Endothelial cell of umbilical vein (primary cell): ENCODE results near the gene TGIF1. TPM values are rescaled to one million over a fixed set of nuclear protein-coding genes. Genes with fewer than 3 reads are reported as not detected.
A peak's percentile ranks its signal among the peaks of the same experiment; 100 is the strongest.

Experiments used
- BruUV-seq: library from RNA; stranded (reverse); fragments of 400-500 nt; replicated peaks from 2 replicates; lab custom pipeline; 2021; lab: Mats Ljungman, UMichigan
- CTCF ChIA-PET: fragments of 300-600, 350-600 bp; sonication (Branson Sonifier 250); formaldehyde crosslinking; loops from one replicate; lab custom pipeline; 2021; ENCODE audit warnings: antibody characterized with exemption, inconsistent platforms; lab: Charles Lee
- POLR2A ChIA-PET: fragments of 300-600, 350-600 bp; sonication (Branson Sonifier 250); formaldehyde crosslinking; loops from one replicate; lab custom pipeline; 2021; ENCODE audit warnings: antibody characterized with exemption, inconsistent platforms; lab: Charles Lee
- DNase-seq: peaks from one replicate; pipeline ENCODE4 v3.0.0-alpha.2; 2011; ENCODE audit warnings: low read depth, low spot score
- FAIRE-seq: peaks from 2 replicates; lab custom pipeline; 2011; peaks lifted over from hg19 to GRCh38; lab: Jason Lieb, UNC
- H2AFZ ChIP-seq: 2 replicates; pipeline ENCODE4 v1.6.0; 2012; ENCODE audit warnings: low read depth, low read length, control low read depth, inconsistent platforms
- H3K27ac ChIP-seq: 2 replicates; pipeline ENCODE4 v1.5.1; 2011; ENCODE audit warnings: low read depth, mild to moderate bottlenecking, control low read depth, low read length, moderate library complexity; ENCODE audit not compliant: insufficient read depth
- H3K27me3 ChIP-seq, 2 experiments: 2 replicates each; pipeline versions ENCODE4 v1.6.0 to v1.6.1; 2011; ENCODE audit warnings: low read length in 2 of 2, mixed read lengths in 1 of 2; ENCODE audit not compliant: control insufficient read depth in 2 of 2, insufficient read depth in 2 of 2
- H3K36me3 ChIP-seq, 2 experiments: 2 replicates in 1 of 2; 3 replicates in 1 of 2; pipeline ENCODE4 v1.5.1; 2011; ENCODE audit warnings: low read length in 2 of 2, mild to moderate bottlenecking in 1 of 2, moderate library complexity in 1 of 2; ENCODE audit not compliant: control insufficient read depth in 2 of 2, insufficient read depth in 2 of 2; ENCODE audit errors: extremely low read depth in 1 of 2
- H3K4me1 ChIP-seq: 3 replicates; pipeline ENCODE4 v1.5.1; 2011; ENCODE audit warnings: mild to moderate bottlenecking, low read length; ENCODE audit not compliant: control insufficient read depth, insufficient read depth; ENCODE audit errors: extremely low read depth
- H3K4me2 ChIP-seq: 2 replicates; pipeline ENCODE4 v1.6.1; 2011; ENCODE audit warnings: low read length, control low read depth, mixed read lengths; ENCODE audit not compliant: insufficient read depth
- H3K4me3 ChIP-seq, 3 experiments: fragments of 200-600 bp in 1 of 3; sonication (generic), shearing (Covaris generic) in 1 of 3; replicated peaks in 1 of 3; 2 replicates each; pipeline ENCODE4 v1.5.1; 2011 to 2016; ENCODE audit warnings: control low read depth in 3 of 3, low read length in 3 of 3, mild to moderate bottlenecking in 2 of 3, inconsistent platforms in 1 of 3, low read depth in 1 of 3, moderate library complexity in 1 of 3; ENCODE audit not compliant: insufficient read depth in 1 of 3
- H3K79me2 ChIP-seq: 2 replicates; pipeline ENCODE4 v1.6.0; 2012; ENCODE audit warnings: low read length, inconsistent platforms; ENCODE audit not compliant: control insufficient read depth, insufficient read depth
- H3K9ac ChIP-seq: replicated peaks from 2 replicates; pipeline ENCODE3; 2011; ENCODE audit warnings: low read length, control low read depth; ENCODE audit not compliant: insufficient read depth; ENCODE audit errors: extremely low read depth
- H3K9me1 ChIP-seq: replicated peaks from 3 replicates; pipeline ENCODE4 v1.6.0; 2011; ENCODE audit warnings: mild to moderate bottlenecking, low read length; ENCODE audit not compliant: control insufficient read depth, insufficient read depth; ENCODE audit errors: extremely low read depth
- H3K9me3 ChIP-seq: replicated peaks from 2 replicates; pipeline ENCODE4 v1.5.1; 2012; ENCODE audit warnings: low read length, inconsistent platforms; ENCODE audit not compliant: control insufficient read depth, insufficient read depth
- H4K20me1 ChIP-seq: replicated peaks from 2 replicates; pipeline ENCODE3; 2011; ENCODE audit warnings: mild to moderate bottlenecking, low read length; ENCODE audit not compliant: control insufficient read depth, insufficient read depth; ENCODE audit errors: extremely low read depth
- CTCF ChIP-seq, 2 donors: IDR thresholded peaks; 1 replicate in 1 of 2; 2 replicates in 1 of 2; pipeline ENCODE4 v1.5.1; 2011; ENCODE audit warnings: low read length in 2 of 2, mild to moderate bottlenecking in 2 of 2, moderate library complexity in 2 of 2, control low read depth in 1 of 2, inconsistent platforms in 1 of 2, low read depth in 1 of 2; ENCODE audit not compliant: insufficient read depth in 1 of 2; ENCODE audit errors: extremely low read depth in 1 of 2
- EZH2 ChIP-seq: IDR thresholded peaks from 2 replicates; pipeline ENCODE4 v1.6.1; 2012; ENCODE audit warnings: borderline replicate concordance, low read depth, mild to moderate bottlenecking, moderate library complexity, low read length, inconsistent platforms; ENCODE audit not compliant: severe bottlenecking
- FOS ChIP-seq: IDR thresholded peaks from 2 replicates; pipeline ENCODE4 v1.6.1; 2011; ENCODE audit warnings: mild to moderate bottlenecking, low read length, moderate library complexity, borderline replicate concordance; ENCODE audit not compliant: insufficient read depth
- GATA2 ChIP-seq: IDR thresholded peaks from 2 replicates; pipeline ENCODE4 v1.7.0; 2011; ENCODE audit warnings: low read depth, mild to moderate bottlenecking, moderate library complexity, mixed read lengths, low read length; ENCODE audit not compliant: insufficient read length, insufficient read depth
- JUN ChIP-seq: IDR thresholded peaks from 2 replicates; pipeline ENCODE4 v1.6.1; 2011; ENCODE audit warnings: borderline replicate concordance, low read depth; ENCODE audit not compliant: insufficient read length, insufficient read depth
- MAX ChIP-seq: IDR thresholded peaks from 2 replicates; pipeline ENCODE4 v1.6.1; 2011; ENCODE audit not compliant: insufficient read depth, insufficient read length
- MYC ChIP-seq: IDR thresholded peaks from one replicate; pipeline ENCODE4 v1.6.1; 2011; ENCODE audit warnings: mild to moderate bottlenecking, low read depth, low read length
- POLR2A ChIP-seq: IDR thresholded peaks from 2 replicates; pipeline ENCODE4 v1.6.1; 2012; ENCODE audit warnings: low read depth, mild to moderate bottlenecking, control low read depth, low read length
- POLR2AphosphoS5 ChIP-seq: IDR thresholded peaks from 2 replicates; pipeline ENCODE4 v1.6.1; 2012; ENCODE audit warnings: low read depth, mild to moderate bottlenecking, control low read depth, low read length, moderate library complexity; ENCODE audit not compliant: insufficient read depth
- dilution Hi-C: fragments of 300-500 bp; cut with MboI; formaldehyde crosslinking; loops from one replicate; pipeline ENCODE4 v1.15.0; 2019; ENCODE audit warnings: low sequenced_read_pairs; ENCODE audit not compliant: extremely low pct_ligation_motif_present
- intact Hi-C: fragments of 100-400 bp; cut with micrococcal nuclease; formaldehyde crosslinking; loops from one replicate; pipeline ENCODE4 v1.10.0; 2022
- polyA plus RNA-seq, 4 experiments: library from polyadenylated mRNA; depleted of rRNA in 3 of 4; stranded (reverse) in 3 of 4; unstranded in 1 of 4; fragments of >200 nt; gene quantifications; 2 replicates each; pipeline versions ENCODE4 v1.2.1 to v1.2.3, GENCODE V29; 2011 to 2012; ENCODE audit warnings: missing spikeins in 1 of 4
- total RNA-seq: library from RNA; stranded (reverse); gene quantifications from 2 replicates; pipeline ENCODE4 v1.2.3, GENCODE V29; 2021

TGIF1 gene
- total and polyA plus RNA-seq, 2 donors (not counting 3 experiments of a cell fraction or from before 2014, with no cell fraction given) = 75.6 to 96.6 TPM

- peak; percentile 85 for FAIRE-seq
- Histone ChIP-seq H3K27ac (peak overlapping the region; percentile 98), H3K4me1 (peaks cover 43% of the 10 kb centered on the region), H4K20me1 (no peaks in the 10 kb centered on the region), H3K36me3 (peaks cover 4% of the 10 kb centered on the region in 2 experiments), H3K9me3 (no peaks in the 10 kb centered on the region), H3K79me2 (peaks cover 62% of the 10 kb centered on the region), H3K27me3 (no peaks in the 10 kb centered on the region), H3K4me3 (peak overlapping the region; percentile 90 to 95 (median 92)), H3K9me1 (no peaks in the 10 kb centered on the region), H3K4me2 (peak overlapping the region; percentile 98), H2AFZ (no peak overlapping the region), H3K9ac (peak overlapping the region; percentile 96)
- peak; percentile 95 for DNase-seq
- intact Hi-C loops = loop anchor here (1.0 to 5.0 kb wide), 5 partner anchors 143 to 546 kb away; partner anchors contain the start of gene MYL12B
- TF ChIP-seq CTCF (IDR thresholded peaks at IDR 0.05; ENCODE audit: extremely low read depth in 1 of 2, insufficient read depth in 1 of 2, low read depth in 1 of 2, low read length in 2 of 2) (no peak), POLR2A (peak; percentile 86), FOS (no peak), EZH2 (no peak), MYC (no peak), MAX (no peak), GATA2 (no peak), POLR2AphosphoS5 (peak; percentile 76), JUN (no peak)
- dilution Hi-C loops = loop anchor here (25.0 kb wide), 1 partner anchor 189 kb away; the partner anchor contains the start of gene MYL12B
- CTCF ChIA-PET = interaction anchor here (1.0 to 5.7 kb wide), 10 partner anchors 31 to 419 kb away, joined by 3 to 61 read pairs (median 12); no protein-coding TSS in a partner anchor
- POLR2A ChIA-PET = interaction anchor here (0.9 to 1.8 kb wide), 2 partner anchors 15 to 144 kb away, joined by 5 to 12 read pairs; no protein-coding TSS in a partner anchor
- BruUV-seq = TSS peak; percentile 42
Measured at GRCh38 chr18:3451183-3451988, 1.4 kb downstream of the TGIF1 start.
